ENCODE measurements around the gene DNAJC15. TPM values are rescaled to one million over a fixed set of nuclear protein-coding genes. Genes with fewer than 3 reads are reported as not detected.
A peak's percentile ranks its signal among the peaks of the same experiment; 100 is the strongest.

Gene DNAJC15
- total RNA-seq, 2 donors from 2014 or later, result 7.5 to 15.6 TPM

- Mint-ChIP-seq H3K27ac (no peak overlapping the region), H3K9me3 (no peaks in the 10 kb centered on the region), H3K4me3 (no peak overlapping the region), H3K27me3 (peaks cover 12% of the 10 kb centered on the region), H3K36me3 (ENCODE audit: low read depth) (no peaks in the 10 kb centered on the region), H3K4me1 (peaks cover 7% of the 10 kb centered on the region)
- ATAC-seq (replicated peaks), result no peak
Measured at GRCh38 chr13:43128504-43128961, 105.1 kb downstream of the DNAJC15 start.

GRCh38 chr13:43129066-43129465, 105.7 kb downstream of the DNAJC15 start:
- peaks cover 18% of the 10 kb centered on the region for H3K27me3 Mint-ChIP-seq
- H3K9me3 Mint-ChIP-seq, result no peaks in the 10 kb centered on the region
- peaks cover 7% of the 10 kb centered on the region for H3K4me1 Mint-ChIP-seq
- no peak overlapping the region for H3K27ac Mint-ChIP-seq
- no peaks in the 10 kb centered on the region for H3K36me3 Mint-ChIP-seq (ENCODE audit: low read depth)
- ATAC-seq (replicated peaks), result no peak
- H3K4me3 Mint-ChIP-seq, result no peak overlapping the region

GRCh38 chr13:43129511-43130110, 106.2 kb downstream of the DNAJC15 start:
- no peak overlapping the region for H3K4me3 Mint-ChIP-seq
- H3K36me3 Mint-ChIP-seq (ENCODE audit: low read depth), result no peaks in the 10 kb centered on the region
- peaks cover 7% of the 10 kb centered on the region for H3K4me1 Mint-ChIP-seq
- no peak for ATAC-seq (replicated peaks)
- H3K27me3 Mint-ChIP-seq, result peaks cover 22% of the 10 kb centered on the region
- no peaks in the 10 kb centered on the region for H3K9me3 Mint-ChIP-seq
- H3K27ac Mint-ChIP-seq, result no peak overlapping the region

GRCh38 chr13:43132257-43132656, 108.9 kb downstream of the DNAJC15 start:
- Mint-ChIP-seq H3K27me3 (peaks cover 27% of the 10 kb centered on the region), H3K9me3 (no peaks in the 10 kb centered on the region), H3K4me3 (no peak overlapping the region), H3K4me1 (peaks cover 7% of the 10 kb centered on the region), H3K27ac (no peak overlapping the region), H3K36me3 (ENCODE audit: low read depth) (no peaks in the 10 kb centered on the region)
- peak; percentile 55 for ATAC-seq (replicated peaks)

- Mint-ChIP-seq H3K9me3 (no peaks in the 10 kb centered on the region), H3K4me1 (peaks cover 1% of the 10 kb centered on the region), H3K27ac (no peak overlapping the region), H3K27me3 (peaks cover 28% of the 10 kb centered on the region), H3K36me3 (ENCODE audit: low read depth) (no peaks in the 10 kb centered on the region), H3K4me3 (no peak overlapping the region)
- no peak for ATAC-seq (replicated peaks)
Measured at GRCh38 chr13:43132911-43133310, 109.5 kb downstream of the DNAJC15 start.

- Mint-ChIP-seq H3K27ac (no peak overlapping the region), H3K36me3 (ENCODE audit: low read depth) (no peaks in the 10 kb centered on the region), H3K4me1 (no peaks in the 10 kb centered on the region), H3K27me3 (peaks cover 32% of the 10 kb centered on the region), H3K9me3 (no peaks in the 10 kb centered on the region), H3K4me3 (no peak overlapping the region)
- no peak for ATAC-seq (replicated peaks)
Measured at GRCh38 chr13:43133792-43134191, 110.4 kb downstream of the DNAJC15 start.

- Mint-ChIP-seq H3K4me3 (no peak overlapping the region), H3K27ac (peak overlapping the region; percentile 72)
Measured at GRCh38 chr13:43134868-43135267, 111.5 kb downstream of the DNAJC15 start.

GRCh38 chr13:43135516-43135915, 112.1 kb downstream of the DNAJC15 start:
- H3K36me3 Mint-ChIP-seq (ENCODE audit: low read depth), result no peaks in the 10 kb centered on the region
- H3K9me3 Mint-ChIP-seq, result no peaks in the 10 kb centered on the region
- peaks cover 24% of the 10 kb centered on the region for H3K27me3 Mint-ChIP-seq
- no peaks in the 10 kb centered on the region for H3K4me1 Mint-ChIP-seq
- ATAC-seq (replicated peaks), result no peak
- H3K4me3 Mint-ChIP-seq, result no peak overlapping the region
- no peak overlapping the region for H3K27ac Mint-ChIP-seq

More at GRCh38 chr13:43134868-43135267, 111.5 kb downstream of the DNAJC15 start:
- no peak for ATAC-seq (replicated peaks)
- H3K27me3 Mint-ChIP-seq, result peaks cover 24% of the 10 kb centered on the region
- no peaks in the 10 kb centered on the region for H3K36me3 Mint-ChIP-seq (ENCODE audit: low read depth)
- H3K4me1 Mint-ChIP-seq, result no peaks in the 10 kb centered on the region
- no peaks in the 10 kb centered on the region for H3K9me3 Mint-ChIP-seq

- Mint-ChIP-seq H3K36me3 (ENCODE audit: low read depth) (no peaks in the 10 kb centered on the region), H3K27ac (no peak overlapping the region), H3K4me1 (no peaks in the 10 kb centered on the region), H3K4me3 (no peak overlapping the region), H3K27me3 (peaks cover 24% of the 10 kb centered on the region), H3K9me3 (no peaks in the 10 kb centered on the region)
- no peak for ATAC-seq (replicated peaks)
Measured at GRCh38 chr13:43136920-43137575, 113.7 kb downstream of the DNAJC15 start.

- H3K4me3 Mint-ChIP-seq, result no peak overlapping the region
- no peaks in the 10 kb centered on the region for H3K36me3 Mint-ChIP-seq (ENCODE audit: low read depth)
- peaks cover 13% of the 10 kb centered on the region for H3K27me3 Mint-ChIP-seq
- no peak for ATAC-seq (replicated peaks)
- H3K9me3 Mint-ChIP-seq, result no peaks in the 10 kb centered on the region
- no peak overlapping the region for H3K27ac Mint-ChIP-seq
- no peaks in the 10 kb centered on the region for H3K4me1 Mint-ChIP-seq
Measured at GRCh38 chr13:43139211-43139610, 115.8 kb downstream of the DNAJC15 start.

- Mint-ChIP-seq H3K27me3 (peaks cover 9% of the 10 kb centered on the region), H3K4me1 (no peaks in the 10 kb centered on the region), H3K36me3 (ENCODE audit: low read depth) (no peaks in the 10 kb centered on the region), H3K27ac (no peak overlapping the region), H3K9me3 (no peaks in the 10 kb centered on the region), H3K4me3 (no peak overlapping the region)
- ATAC-seq (replicated peaks), result no peak
Measured at GRCh38 chr13:43139921-43140320, 116.5 kb downstream of the DNAJC15 start.

GRCh38 chr13:43140985-43141384, 117.6 kb downstream of the DNAJC15 start:
- H3K9me3 Mint-ChIP-seq, result no peaks in the 10 kb centered on the region
- no peak overlapping the region for H3K4me3 Mint-ChIP-seq
- H3K27me3 Mint-ChIP-seq, result peaks cover 6% of the 10 kb centered on the region
- no peaks in the 10 kb centered on the region for H3K4me1 Mint-ChIP-seq
- H3K27ac Mint-ChIP-seq, result no peak overlapping the region
- ATAC-seq (replicated peaks), result no peak
- no peaks in the 10 kb centered on the region for H3K36me3 Mint-ChIP-seq (ENCODE audit: low read depth)

GRCh38 chr13:43141685-43142084, 118.3 kb downstream of the DNAJC15 start:
- Mint-ChIP-seq H3K4me1 (no peaks in the 10 kb centered on the region), H3K4me3 (no peak overlapping the region), H3K36me3 (ENCODE audit: low read depth) (no peaks in the 10 kb centered on the region), H3K9me3 (no peaks in the 10 kb centered on the region), H3K27ac (no peak overlapping the region), H3K27me3 (peaks cover 13% of the 10 kb centered on the region)
- ATAC-seq (replicated peaks), result no peak

- Mint-ChIP-seq H3K9me3 (no peaks in the 10 kb centered on the region), H3K36me3 (ENCODE audit: low read depth) (no peaks in the 10 kb centered on the region), H3K4me3 (no peak overlapping the region), H3K27ac (no peak overlapping the region), H3K4me1 (no peaks in the 10 kb centered on the region), H3K27me3 (peaks cover 13% of the 10 kb centered on the region)
- no peak for ATAC-seq (replicated peaks)
Measured at GRCh38 chr13:43143591-43143990, 120.2 kb downstream of the DNAJC15 start.

GRCh38 chr13:43145534-43146196, 122.3 kb downstream of the DNAJC15 start:
- no peak for ATAC-seq (replicated peaks)
- Mint-ChIP-seq H3K9me3 (no peaks in the 10 kb centered on the region), H3K36me3 (ENCODE audit: low read depth) (no peaks in the 10 kb centered on the region), H3K27ac (no peak overlapping the region), H3K27me3 (peaks cover 13% of the 10 kb centered on the region), H3K4me3 (no peak overlapping the region), H3K4me1 (no peaks in the 10 kb centered on the region)
